IMR-90 (cell line): Measurements from ENCODE around the gene RAP1GAP2. TPM values are rescaled to one million over a fixed set of nuclear protein-coding genes. Genes with fewer than 3 reads are reported as not detected.

Experiments
- ATAC-seq: fragments of 200-7000 bp; cut with Tn5 transposase; 2 replicates; pipeline ENCODE4 v1.9.1; 2020; ENCODE audit warnings: low read depth, mild to moderate bottlenecking, moderate library complexity
- BruUV-seq: library from RNA; stranded (reverse); fragments of 400-500 nt; replicated peaks from 2 replicates; lab custom pipeline; 2021; lab: Mats Ljungman, UMichigan
- CTCF ChIA-PET: fragments of 300-600 bp; formaldehyde crosslinking; extraction: SDS; loops from one replicate; lab custom pipeline; 2021; ENCODE audit warnings: antibody characterized with exemption; lab: Yijun Ruan, JAX
- POLR2A ChIA-PET: fragments of 300-600 bp; sonication (Branson Sonifier 250); formaldehyde crosslinking; loops from one replicate; lab custom pipeline; 2022; ENCODE audit warnings: antibody characterized with exemption; ENCODE audit not compliant: unreplicated experiment; lab: Charles Lee
- DNase-seq: peaks from one replicate; pipeline ENCODE4 v3.0.0; 2013
- H2AFZ ChIP-seq: replicated peaks from 2 replicates; pipeline ENCODE3; 2013; ENCODE audit warnings: low read length, mild to moderate bottlenecking; ENCODE audit not compliant: poor library complexity
- H2AK5ac ChIP-seq: 2 replicates; pipeline ENCODE4 v1.6.1; 2013; ENCODE audit warnings: low read depth, low read length, inconsistent platforms
- H2AK9ac ChIP-seq: replicated peaks from 2 replicates; pipeline ENCODE3; 2013; ENCODE audit warnings: mild to moderate bottlenecking, low read depth, low read length, moderate library complexity; ENCODE audit not compliant: poor library complexity
- H2BK120ac ChIP-seq: 2 replicates; pipeline ENCODE4 v1.6.1; 2013; ENCODE audit warnings: low read depth, low read length, inconsistent platforms
- H2BK15ac ChIP-seq: 3 replicates; pipeline ENCODE4 v1.6.1; 2013; ENCODE audit warnings: low read depth, low read length, inconsistent platforms
- H2BK20ac ChIP-seq: 2 replicates; pipeline ENCODE4 v1.6.1; 2013; ENCODE audit warnings: low read depth, mild to moderate bottlenecking, inconsistent platforms, low read length, moderate library complexity
- H2BK5ac ChIP-seq: 2 replicates; pipeline ENCODE4 v1.6.1; 2013; ENCODE audit warnings: mild to moderate bottlenecking, low read depth, low read length, inconsistent platforms; ENCODE audit not compliant: poor library complexity, severe bottlenecking
- H3K14ac ChIP-seq: replicated peaks from 2 replicates; pipeline ENCODE4 v1.6.1; 2013; ENCODE audit warnings: low read depth, low read length, inconsistent platforms
- H3K18ac ChIP-seq: 2 replicates; pipeline ENCODE4 v1.6.1; 2013; ENCODE audit warnings: low read depth, low read length, control low read depth
- H3K23ac ChIP-seq: 2 replicates; pipeline ENCODE4 v1.6.1; 2013; ENCODE audit warnings: low read depth, low read length, inconsistent platforms
- H3K27ac ChIP-seq: 2 replicates; pipeline ENCODE4 v1.5.1; 2013; ENCODE audit warnings: mild to moderate bottlenecking, control low read depth, low read length; ENCODE audit not compliant: insufficient read depth
- H3K27me3 ChIP-seq: 2 replicates; pipeline ENCODE4 v1.6.1; 2013; ENCODE audit warnings: low read length; ENCODE audit not compliant: control insufficient read depth, insufficient read depth
- H3K36me3 ChIP-seq: 2 replicates; pipeline ENCODE4 v1.6.1; 2013; ENCODE audit warnings: low read length, mixed read lengths; ENCODE audit not compliant: control insufficient read depth, insufficient read depth
- H3K4ac ChIP-seq: 2 replicates; pipeline ENCODE4 v1.6.1; 2013; ENCODE audit warnings: low read depth, low read length, inconsistent platforms
- H3K4me1 ChIP-seq: 2 replicates; pipeline ENCODE4 v1.6.1; 2013; ENCODE audit warnings: low read length, mixed read lengths; ENCODE audit not compliant: control insufficient read depth, insufficient read depth
- H3K4me2 ChIP-seq: 2 replicates; pipeline ENCODE4 v1.6.1; 2013; ENCODE audit warnings: low read depth, mild to moderate bottlenecking, control low read depth, low read length, moderate library complexity
- H3K4me3 ChIP-seq: 2 replicates; pipeline ENCODE4 v1.5.1; 2013; ENCODE audit warnings: low read depth, mild to moderate bottlenecking, control low read depth, low read length, moderate library complexity; ENCODE audit not compliant: insufficient read depth
- H3K56ac ChIP-seq: 2 replicates; pipeline ENCODE4 v1.6.1; 2013; ENCODE audit warnings: low read length, inconsistent platforms; ENCODE audit not compliant: insufficient read depth; ENCODE audit errors: extremely low read depth
- H3K79me1 ChIP-seq, 2 experiments: 2 replicates each; pipeline ENCODE4 v1.6.1; 2013; ENCODE audit warnings: low read length in 2 of 2, inconsistent platforms in 1 of 2, low read depth in 1 of 2
- H3K9ac ChIP-seq: 2 replicates; pipeline ENCODE4 v1.6.1; 2013; ENCODE audit warnings: low read depth, low read length, control low read depth
- H3K9me1 ChIP-seq: 2 replicates; pipeline ENCODE4 v1.6.1; 2013; ENCODE audit warnings: low read length, inconsistent platforms; ENCODE audit not compliant: insufficient read depth
- H3K9me3 ChIP-seq: 2 replicates; pipeline ENCODE4 v1.6.1; 2013; ENCODE audit warnings: low read length; ENCODE audit not compliant: control insufficient read depth, insufficient read depth
- H4K20me1 ChIP-seq: 2 replicates; pipeline ENCODE4 v1.6.1; 2013; ENCODE audit warnings: low read length, inconsistent platforms; ENCODE audit not compliant: insufficient read depth
- H4K5ac ChIP-seq: 2 replicates; pipeline ENCODE4 v1.6.1; 2013; ENCODE audit warnings: mild to moderate bottlenecking, low read depth, low read length, control low read depth
- H4K8ac ChIP-seq, 2 experiments: 2 replicates each; pipeline ENCODE4 v1.6.1; 2013; ENCODE audit warnings: low read depth in 2 of 2, low read length in 2 of 2, control low read depth in 1 of 2, inconsistent platforms in 1 of 2
- H4K91ac ChIP-seq: 2 replicates; pipeline ENCODE4 v1.6.1; 2013; ENCODE audit warnings: low read depth, low read length, inconsistent platforms; ENCODE audit not compliant: insufficient read depth
- BHLHE40 ChIP-seq: fragments of 150-350 bp; IDR thresholded peaks from 2 replicates; pipeline ENCODE4 v1.6.1; 2016; ENCODE audit warnings: mild to moderate bottlenecking, low read depth, low read length
- CEBPB ChIP-seq: IDR thresholded peaks from 2 replicates; pipeline ENCODE4 v1.6.1; 2012; ENCODE audit warnings: low read depth, low read length, improper control_type of control experiment
- CHD1 ChIP-seq: IDR thresholded peaks from 2 replicates; pipeline ENCODE4 v1.6.1; 2012; ENCODE audit warnings: low read depth, low read length, improper control_type of control experiment
- ELK1 ChIP-seq: fragments of 150-350 bp; IDR thresholded peaks from 2 replicates; pipeline ENCODE4 v1.6.1; 2016; ENCODE audit warnings: low read depth, mild to moderate bottlenecking, low read length, moderate library complexity, borderline replicate concordance
- MAFK ChIP-seq: IDR thresholded peaks from 2 replicates; pipeline ENCODE4 v1.6.1; 2012; ENCODE audit warnings: low read depth, low read length, improper control_type of control experiment
- MAZ ChIP-seq: IDR thresholded peaks from 2 replicates; pipeline ENCODE4 v1.6.1; 2012; ENCODE audit warnings: low read depth, mild to moderate bottlenecking, low read length, improper control_type of control experiment, moderate library complexity, borderline replicate concordance
- MXI1 ChIP-seq: IDR thresholded peaks from 2 replicates; pipeline ENCODE4 v1.6.1; 2012; ENCODE audit warnings: low read depth, mild to moderate bottlenecking, low read length, moderate library complexity, borderline replicate concordance
- NFE2L2 ChIP-seq: fragments of 150-350 bp; IDR thresholded peaks from 2 replicates; pipeline ENCODE4 v1.6.1; 2016; ENCODE audit warnings: low read depth, mild to moderate bottlenecking, low read length
- POLR2A ChIP-seq: IDR thresholded peaks from 2 replicates; pipeline ENCODE4 v1.6.1; 2012; ENCODE audit warnings: mild to moderate bottlenecking, low read depth, low read length
- RAD21 ChIP-seq: IDR thresholded peaks from 2 replicates; pipeline ENCODE4 v1.6.1; 2012; ENCODE audit warnings: low read length, improper control_type of control experiment
- RFX5 ChIP-seq: IDR thresholded peaks from 2 replicates; pipeline ENCODE4 v1.8.0; 2012; ENCODE audit warnings: low read depth, mild to moderate bottlenecking, low read length, moderate library complexity
- SMC3 ChIP-seq: fragments of 150-350 bp; IDR thresholded peaks from 2 replicates; pipeline ENCODE4 v1.6.1; 2016; ENCODE audit warnings: low read depth, mild to moderate bottlenecking, antibody characterized with exemption, low read length, moderate library complexity
- WGBS, 2 experiments: methylation state at CpG; one replicate each; pipeline versions ENCODE4 v1.1.5 to v1.1.7; 2013; ENCODE audit warnings: missing lambda C conversion rate in 2 of 2; ENCODE audit not compliant: insufficient read length in 1 of 2; ENCODE audit errors: extremely low coverage in 2 of 2; 5-methylcytosine and 5-hydroxymethylcytosine counted together
- dilution Hi-C: fragments of 300-500 bp; cut with HindIII; formaldehyde crosslinking; loops from one replicate; pipeline ENCODE4 v1.14.3; 2018; ENCODE audit warnings: low sequenced_read_pairs; ENCODE audit not compliant: unreplicated experiment
- in situ Hi-C: fragments of 300-500 bp; cut with MboI; formaldehyde crosslinking; loops from 3 replicates; pipeline ENCODE4 v1.14.3; 2019; ENCODE audit warnings: low sequenced_read_pairs, inconsistent platforms, mixed read lengths
- intact Hi-C: fragments of 100-400 bp; cut with micrococcal nuclease; formaldehyde crosslinking; loops from 2 replicates; pipeline ENCODE4 v1.10.0; 2022
- polyA plus RNA-seq, 3 experiments: library from polyadenylated mRNA; depleted of rRNA; stranded (reverse); fragments of >200 nt; gene quantifications; 2 replicates each; pipeline ENCODE4 v1.2.3, GENCODE V29; 2012; ENCODE audit warnings: low replicate concordance in 1 of 3
- total RNA-seq: library from RNA; depleted of rRNA; stranded (reverse); fragments of >200 nt; gene quantifications from 2 replicates; pipeline ENCODE4 v1.2.3, GENCODE V29; 2012
- TF ChIP-seq, protein P1 (sequence below): fragments of 150-350 bp; IDR thresholded peaks from 2 replicates; pipeline ENCODE4 v1.6.1; 2017; ENCODE audit warnings: mild to moderate bottlenecking, antibody characterized with exemption, low read length, low read depth

The RAP1GAP2 gene
- total and polyA plus RNA-seq, 2 of the 4 experiments (the other 2 are of a cell fraction): 5.7 to 7.5 TPM

DNA sequence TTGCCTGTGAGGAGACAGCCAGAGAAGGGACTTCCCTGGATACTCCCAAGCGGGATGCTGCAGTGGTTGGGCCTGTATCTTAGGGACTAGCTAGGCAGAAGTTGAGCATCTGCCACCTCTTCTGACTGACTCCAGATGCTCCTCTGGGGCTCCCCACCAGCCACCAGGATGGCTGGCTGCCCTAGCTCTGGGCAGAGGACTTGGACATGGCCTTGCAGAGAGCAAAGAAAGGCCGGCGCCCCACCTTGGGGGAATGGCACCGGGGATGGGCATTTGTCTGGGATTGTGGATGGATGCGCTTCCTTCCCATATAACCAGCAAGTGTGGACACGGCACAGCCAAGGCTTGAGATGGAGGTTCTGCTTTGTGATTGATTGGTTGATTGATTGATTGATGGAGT is 198.2 kb downstream of the RAP1GAP2 start:
- no peak for DNase-seq
- 0 out of 4 replicates have a peak, but pooled peaks cover 0 to 4% of the 10 kb centered on the region in 2 experiments for H3K79me1 ChIP-seq
- H4K5ac ChIP-seq: no peak overlapping the region
- H3K27me3 ChIP-seq: no peaks in the 10 kb centered on the region
- no peak overlapping the region for H2BK5ac ChIP-seq
- no peak for ATAC-seq
- no CpG with 5 or more reads among the region's 6 CpGs for WGBS, 2 experiments
- POLR2A ChIA-PET: no interaction called here
- H4K20me1 ChIP-seq: no peaks in the 10 kb centered on the region
- H3K14ac ChIP-seq: no peak overlapping the region
- no peak overlapping the region for H2AK5ac ChIP-seq
- H3K9me3 ChIP-seq: no peaks in the 10 kb centered on the region; the same call in 1 of the 2 replicates
- H2BK15ac ChIP-seq: no peak overlapping the region
- no peak overlapping the region for H2AK9ac ChIP-seq
- H2BK20ac ChIP-seq: no peak overlapping the region
- no peak overlapping the region for H4K8ac ChIP-seq
- no peak overlapping the region for H3K18ac ChIP-seq
- no peak overlapping the region for H3K27ac ChIP-seq
- no peak overlapping the region for H3K4me3 ChIP-seq
- H2BK120ac ChIP-seq: no peak overlapping the region
- dilution Hi-C loops: no loop called here
- H3K23ac ChIP-seq: no peak overlapping the region
- no peak overlapping the region for H3K4ac ChIP-seq
- TF ChIP-seq NFE2L2: no peak
- TF ChIP-seq CEBPB: no peak
- TF ChIP-seq ELK1: no peak
- no peak for TF ChIP-seq POLR2A
- no peak for TF ChIP-seq MAFK
- TF ChIP-seq CHD1: no peak
- no peak for TF ChIP-seq RAD21
- TF ChIP-seq SMC3: no peak
- no peak for TF ChIP-seq MAZ
- TF ChIP-seq, protein P1, sequence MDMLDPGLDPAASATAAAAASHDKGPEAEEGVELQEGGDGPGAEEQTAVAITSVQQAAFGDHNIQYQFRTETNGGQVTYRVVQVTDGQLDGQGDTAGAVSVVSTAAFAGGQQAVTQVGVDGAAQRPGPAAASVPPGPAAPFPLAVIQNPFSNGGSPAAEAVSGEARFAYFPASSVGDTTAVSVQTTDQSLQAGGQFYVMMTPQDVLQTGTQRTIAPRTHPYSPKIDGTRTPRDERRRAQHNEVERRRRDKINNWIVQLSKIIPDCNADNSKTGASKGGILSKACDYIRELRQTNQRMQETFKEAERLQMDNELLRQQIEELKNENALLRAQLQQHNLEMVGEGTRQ: no peak
- TF ChIP-seq RFX5: no peak
- no peak for TF ChIP-seq MXI1
- TF ChIP-seq BHLHE40: no peak
- peaks cover 13% of the 10 kb centered on the region for H3K9me1 ChIP-seq
- no peak overlapping the region for H3K56ac ChIP-seq
- no peaks in the 10 kb centered on the region for H3K36me3 ChIP-seq
- peaks cover 13% of the 10 kb centered on the region for H3K4me1 ChIP-seq
- no peak overlapping the region for H3K4me2 ChIP-seq
- CTCF ChIA-PET: no interaction called here
- BruUV-seq: no TSS peak
- no peak overlapping the region for H4K91ac ChIP-seq
- in situ Hi-C loops: no loop called here
- no peak overlapping the region for H2AFZ ChIP-seq
- H3K9ac ChIP-seq: no peak overlapping the region
- intact Hi-C loops: no loop called here
